HG02870 (cell line): ENCODE data around the gene NPB.

Experiments
- ATAC-seq: cut with Tn5 transposase; IDR thresholded peaks from one replicate; pipeline ENCODE4 v1.9.1; 2021; ENCODE audit warnings: mild to moderate bottlenecking, moderate library complexity; ENCODE audit not compliant: unreplicated experiment

Gene NPB

GRCh38 chr17:81869221-81870130, 32.6 kb upstream of the NPB start:
- no peak for ATAC-seq

DNA sequence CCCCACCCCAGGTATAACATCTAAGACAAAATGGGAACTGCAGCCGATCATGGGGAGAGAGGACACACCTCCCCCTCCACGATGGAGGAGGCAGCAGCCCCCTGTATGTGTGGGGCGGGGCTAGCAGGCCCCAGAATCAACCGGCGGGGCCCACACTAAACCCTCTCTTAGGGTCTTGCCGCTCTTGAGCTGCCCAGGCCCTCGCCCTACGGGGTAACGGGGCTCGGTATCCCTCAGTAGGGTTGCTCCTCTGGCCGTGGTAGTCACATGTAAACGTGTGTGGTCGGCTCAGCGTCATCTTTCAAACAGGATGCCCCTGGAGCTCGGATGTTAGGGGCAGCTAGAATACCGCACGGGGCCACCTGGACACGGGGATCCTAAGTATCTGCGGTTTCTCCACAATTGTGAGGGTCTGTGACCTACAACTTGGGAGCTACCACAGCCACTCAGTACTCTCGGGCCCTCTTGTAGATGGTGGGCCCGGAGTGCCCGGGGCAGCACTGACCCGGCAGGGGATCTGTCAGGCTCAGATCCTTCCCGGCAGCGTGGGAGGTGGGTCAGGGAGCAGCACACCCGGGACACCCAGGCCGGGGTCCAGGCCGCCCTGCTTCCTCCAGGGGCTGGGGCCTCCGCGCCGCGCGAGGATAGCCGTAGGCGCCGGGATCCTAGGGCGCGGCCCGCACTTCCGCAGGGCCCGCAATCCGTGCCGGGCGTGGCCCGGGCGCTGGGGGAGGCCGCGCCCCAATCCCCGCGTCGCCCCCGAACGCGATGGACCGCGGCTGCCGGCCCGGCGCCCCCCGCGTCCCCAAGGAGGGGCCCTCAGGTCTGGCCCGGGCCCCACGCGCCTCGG, 31.7 kb upstream of the NPB start:
- peak; percentile 4 for ATAC-seq

- ATAC-seq: peak; percentile 13
These were observed 31.1 kb upstream of the NPB start, which contains the start of gene ARHGDIA for GRCh38 chr17:81870981-81871386. Gene ARHGDIA, minus strand, starts transcription at chr17:81871337. Its CDS starts 1,407 bp downstream, at chr17:81869930.

GRCh38 chr17:81871387-81872230, 30.4 kb upstream of the NPB start:
- ATAC-seq: peak; percentile 43

- no peak for ATAC-seq
These were observed 24.5 kb upstream of the NPB start for GRCh38 chr17:81877569-81877968.

DNA sequence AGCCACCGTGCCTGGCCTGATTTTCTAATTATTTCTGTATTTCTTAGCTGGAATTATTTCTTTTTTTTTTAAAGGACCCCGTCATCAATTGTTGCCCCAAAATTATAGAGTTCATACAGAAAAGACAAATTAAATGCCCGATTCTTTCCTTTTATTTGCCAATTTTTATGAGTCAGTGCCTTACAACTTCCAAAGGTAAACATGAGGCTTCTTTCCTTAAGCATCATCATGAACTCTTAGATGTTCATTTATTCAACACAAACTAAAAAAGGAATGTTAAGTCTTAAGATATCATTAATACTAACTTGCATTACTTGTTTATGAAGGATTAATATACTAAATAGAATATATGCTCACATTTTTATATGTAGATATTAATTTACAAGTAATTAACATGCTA, 23.7 kb upstream of the NPB start:
- ATAC-seq: no peak

DNA sequence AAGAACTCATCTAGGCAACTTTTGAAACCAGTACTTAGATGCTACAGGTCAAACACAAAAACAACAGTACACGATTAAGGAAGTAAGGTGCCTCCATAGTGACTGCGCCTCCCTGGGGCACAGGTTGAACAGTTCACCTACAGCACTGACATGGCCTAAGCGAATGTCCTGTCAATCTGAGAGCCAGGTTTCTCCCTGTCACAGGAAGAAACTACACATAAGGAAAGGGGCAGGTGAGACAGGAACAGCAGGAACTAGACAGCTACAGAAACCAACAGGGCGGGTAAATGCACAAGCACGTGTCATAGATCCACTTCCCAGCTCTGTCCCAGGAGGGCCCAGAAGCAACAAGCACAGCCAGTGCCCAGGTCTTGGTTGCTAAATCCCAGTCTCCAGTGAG, 22.9 kb upstream of the NPB start:
- no peak for ATAC-seq

DNA sequence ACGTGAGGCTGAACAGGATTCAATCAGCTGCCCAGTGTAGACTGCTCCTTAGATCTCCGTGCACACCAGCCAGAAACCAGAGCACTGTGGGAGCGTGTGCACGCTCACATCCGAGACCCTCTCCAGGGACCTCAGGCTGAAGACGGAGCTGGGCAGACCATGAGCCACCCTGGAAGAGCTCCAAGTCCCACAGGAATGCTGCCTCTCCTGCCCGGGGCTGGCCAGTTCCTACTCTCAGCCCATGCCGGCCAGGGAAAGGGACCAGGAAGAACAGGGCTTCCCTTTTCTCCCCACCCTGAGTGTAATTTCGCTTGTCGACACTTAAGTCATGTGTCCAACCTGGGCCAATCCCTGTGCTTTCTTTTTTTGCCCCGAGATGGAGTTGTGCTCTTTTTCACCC, 17.5 kb upstream of the NPB start:
- ATAC-seq: no peak

- no peak for ATAC-seq
These were observed 17.1 kb upstream of the NPB start for GRCh38 chr17:81884968-81885367.

DNA sequence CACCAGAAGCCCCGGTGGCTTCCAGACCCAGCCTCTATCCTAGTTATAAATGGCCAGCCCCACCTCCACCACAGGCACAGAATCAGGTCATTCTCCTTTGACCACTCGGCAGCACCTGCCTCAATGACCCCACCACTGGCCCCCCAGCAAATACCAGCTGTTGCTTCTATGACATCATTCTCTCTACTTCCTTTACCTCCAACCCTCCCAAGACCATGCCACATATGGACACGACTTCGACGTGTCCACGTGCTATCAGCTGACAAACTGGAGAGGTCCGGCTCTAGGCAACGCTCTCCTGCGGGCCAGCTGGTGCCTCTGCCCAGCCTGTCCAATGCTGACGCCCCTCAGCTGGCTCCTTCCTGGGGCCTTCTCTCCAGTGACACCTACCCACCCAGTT, 16.6 kb upstream of the NPB start:
- ATAC-seq: no peak

DNA sequence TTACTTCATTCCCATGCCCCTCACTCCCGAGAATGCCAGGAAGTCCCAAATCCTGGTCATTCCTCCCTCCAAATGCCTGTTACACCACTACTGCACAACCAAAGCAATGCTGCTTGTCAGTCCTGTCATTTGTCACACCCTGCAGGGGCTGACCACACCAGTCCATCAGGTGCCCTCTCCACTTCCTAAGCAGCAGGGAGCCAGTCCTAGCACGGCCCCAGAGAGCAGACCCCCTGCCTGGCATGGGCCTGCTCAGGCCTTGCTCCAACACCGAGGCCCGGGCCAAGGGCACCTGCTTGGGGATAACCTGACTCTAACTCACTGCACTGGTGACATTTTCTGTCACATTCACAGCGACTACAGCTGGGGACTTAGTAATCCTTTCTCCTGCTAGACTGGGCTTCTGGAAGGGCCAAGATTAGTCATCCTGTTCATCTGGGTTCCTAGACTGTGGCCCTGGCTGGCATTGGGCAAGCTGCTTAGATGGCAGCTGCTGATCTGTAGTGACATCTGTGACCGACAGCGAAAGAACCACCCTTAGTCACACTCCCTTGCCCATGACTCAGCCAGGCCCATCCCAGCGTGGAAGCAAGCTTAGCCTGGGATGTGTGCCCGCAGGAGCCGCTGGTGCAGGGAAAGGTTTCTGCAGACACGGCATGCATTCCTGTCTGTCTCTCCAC, 16.0 kb upstream of the NPB start:
- ATAC-seq: no peak

- no peak for ATAC-seq
These were observed 13.7 kb upstream of the NPB start for GRCh38 chr17:81888105-81888987.

GRCh38 chr17:81888988-81889595, 12.9 kb upstream of the NPB start:
- ATAC-seq: no peak

DNA sequence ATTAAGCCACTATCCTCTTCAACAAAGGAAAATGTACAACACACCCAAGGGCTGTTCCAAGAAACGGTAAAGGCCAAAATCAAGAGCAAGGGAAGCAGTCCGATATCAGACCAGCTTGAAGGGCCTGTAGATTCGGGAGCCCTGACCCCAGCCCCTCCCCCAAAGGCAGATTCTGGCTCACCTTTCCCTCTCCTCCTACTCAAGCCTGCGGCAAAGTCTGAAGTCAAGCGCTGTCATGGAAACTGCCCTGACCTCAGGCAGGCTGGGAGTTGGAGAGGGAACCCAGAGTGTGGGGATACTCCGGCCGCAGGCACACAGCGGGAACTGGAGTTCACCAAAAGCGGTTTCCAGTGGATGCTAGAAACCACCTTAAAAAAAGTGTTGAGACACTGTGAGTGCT, 12.4 kb upstream of the NPB start:
- ATAC-seq: no peak

DNA sequence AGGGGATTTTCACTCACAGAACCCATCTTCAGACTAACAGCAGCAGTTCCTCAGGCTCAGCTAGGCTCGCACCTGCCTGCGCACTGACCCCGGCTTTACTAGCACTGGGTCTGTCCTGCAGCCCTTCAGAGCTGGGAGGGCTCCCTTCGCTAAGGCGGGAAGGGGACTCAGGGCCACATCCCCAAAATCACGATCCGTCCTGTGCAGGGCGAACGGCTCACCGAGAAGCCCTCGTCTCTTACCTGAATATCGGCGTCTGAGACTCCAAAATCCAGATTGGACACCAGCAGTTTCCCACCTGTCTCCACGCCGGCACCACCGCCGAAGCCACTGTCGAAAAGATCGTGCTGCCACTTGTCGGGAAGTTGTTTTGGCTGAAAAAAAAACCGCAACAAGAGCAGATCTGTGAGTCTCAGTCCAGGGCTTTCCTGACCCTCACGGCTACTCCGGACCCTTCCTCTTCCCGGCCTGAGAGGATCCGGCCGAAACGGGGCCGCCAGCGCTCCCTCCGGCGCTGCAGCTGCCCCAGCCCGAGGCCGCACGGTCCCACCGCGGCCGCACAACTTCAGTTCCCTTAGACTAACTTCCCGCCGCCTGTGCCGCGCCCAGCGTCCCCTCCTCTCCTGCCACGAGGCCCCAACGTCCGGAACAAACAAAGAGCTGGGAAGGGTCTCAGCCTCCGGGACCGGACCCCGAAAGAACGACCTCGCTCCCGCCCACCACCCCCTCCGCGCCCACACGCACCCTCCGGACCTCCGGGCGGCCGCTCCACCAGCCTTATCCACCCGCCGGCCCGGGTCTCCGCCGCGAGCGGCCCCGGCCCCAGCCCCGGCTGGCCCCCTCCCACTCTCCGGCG, 11.4 kb upstream of the NPB start:
- no peak for ATAC-seq

- no peak for ATAC-seq
These were observed 10.8 kb upstream of the NPB start for GRCh38 chr17:81891303-81891552.

- no peak for ATAC-seq
These were observed 6.6 kb upstream of the NPB start for GRCh38 chr17:81895400-81895799.
